H1 (cell line): Measurements from ENCODE around the gene TP53I13. TPM values are rescaled to one million over a fixed set of nuclear protein-coding genes. Genes with fewer than 3 reads are reported as not detected.

Experiments used
- BACH1 ChIP-seq: IDR thresholded peaks from 2 replicates; pipeline ENCODE4 v1.6.1; 2012; ENCODE audit warnings: low read length, improper control_type of control experiment
- CREB1 ChIP-seq: IDR thresholded peaks from 2 replicates; pipeline ENCODE4 v1.6.1; 2012; ENCODE audit warnings: inconsistent platforms
- GABPA ChIP-seq: IDR thresholded peaks from 2 replicates; pipeline ENCODE4 v1.6.1; 2011; ENCODE audit warnings: mild to moderate bottlenecking, low read length, moderate library complexity, borderline replicate concordance; ENCODE audit not compliant: insufficient read depth
- HDAC6 ChIP-seq: IDR thresholded peaks from one replicate; pipeline ENCODE4 v1.7.1; 2012; ENCODE audit warnings: low read depth, mild to moderate bottlenecking, inconsistent platforms, low read length, moderate library complexity
- JUN ChIP-seq: IDR thresholded peaks from 2 replicates; pipeline ENCODE4 v1.6.1; 2011; ENCODE audit warnings: low read depth, mild to moderate bottlenecking, improper control_type of control experiment, low read length
- polyA plus RNA-seq, 7 experiments: library from polyadenylated mRNA; depleted of rRNA in 3 of 7; stranded (reverse) in 5 of 7; unstranded in 2 of 7; fragments of >200 nt in 5 of 7; fragments of 200-250 nt in 2 of 7; gene quantifications; 1 replicate in 5 of 7; 2 replicates in 1 of 7; 4 replicates in 1 of 7; pipeline versions ENCODE4 v1.2.1 to v1.2.3, GENCODE V29; 2011 to 2013; ENCODE audit warnings: missing spikeins in 2 of 7, mixed read lengths in 2 of 7
- total RNA-seq: library from RNA; stranded (reverse); fragmentation: NEBNext Ultra II Directional; extraction: Animal tissue kit (Norgen Biotek cat#: 25700); gene quantifications from 2 replicates; pipeline ENCODE4 v1.2.1, GENCODE V29; 2021

The TP53I13 gene
- total and polyA plus RNA-seq, 2 of the 8 experiments (the other 6 are each of a cell fraction or from before 2014, with no cell fraction given): 22.4 to 35.7 TPM

- TF ChIP-seq CREB1: no peak
- no peak for TF ChIP-seq JUN
- TF ChIP-seq BACH1: no peak
- TF ChIP-seq HDAC6: no peak
- no peak for TF ChIP-seq GABPA
- TF ChIP-seq, all 59 proteins: peak for 0
Observed at GRCh38 chr17:29582772-29583171, 14.3 kb downstream of the TP53I13 start (continued).
